K562 (cell line): ENCODE data around the gene PNMA8C. TPM values are rescaled to one million over a fixed set of nuclear protein-coding genes. Genes with fewer than 3 reads are reported as not detected.

Experiments
- ASH1L ChIP-seq: fragments of 450-650 bp; IDR thresholded peaks from 2 replicates; pipeline ENCODE4 v1.6.1; 2018; ENCODE audit warnings: borderline replicate concordance, mild to moderate bottlenecking, low read depth; ENCODE audit not compliant: partially characterized antibody
- CHD2 ChIP-seq: IDR thresholded peaks from 2 replicates; pipeline ENCODE4 v1.6.1; 2011; ENCODE audit warnings: low read depth, low read length
- HIVEP1 ChIP-seq: fragments of 250-450 bp; sonication (Bioruptor Pico); IDR thresholded peaks from 2 replicates; pipeline ENCODE4 v1.4.0; 2020; ENCODE audit warnings: mild to moderate bottlenecking
- JUN ChIP-seq, 2 experiments: sonication (generic) in 1 of 2; formaldehyde crosslinking in 1 of 2; IDR thresholded peaks; 2 replicates each; pipeline versions ENCODE4 v1.6.1 to v1.8.0; 2012 to 2022; ENCODE audit warnings: borderline replicate concordance in 2 of 2, mild to moderate bottlenecking in 2 of 2, improper control_type of control experiment in 1 of 2, low read depth in 1 of 2, low read length in 1 of 2, missing genetic modification reagents in 1 of 2
- MEF2D ChIP-seq: conservative IDR thresholded peaks from 2 replicates; pipeline ENCODE4 v1.6.1; 2016; ENCODE audit warnings: low read depth, missing genetic modification characterization, missing compliant biosample characterization
- NFATC3 ChIP-seq: fragments of 450-650 bp; IDR thresholded peaks from 2 replicates; pipeline ENCODE4 v1.6.1; 2017; ENCODE audit warnings: mild to moderate bottlenecking
- NFIC ChIP-seq: fragments of 450-650 bp; IDR thresholded peaks from 2 replicates; pipeline ENCODE4 v1.6.1; 2017; ENCODE audit warnings: mild to moderate bottlenecking, inconsistent platforms
- SAFB ChIP-seq: fragments of 200-400 bp; formaldehyde crosslinking; IDR thresholded peaks from 2 replicates; pipeline ENCODE4 v1.6.1; 2017; ENCODE audit warnings: low read depth, low read length, borderline replicate concordance
- ZNF133 ChIP-seq: fragments of 250-450 bp; sonication (Bioruptor Pico); IDR thresholded peaks from 2 replicates; pipeline ENCODE4 v1.4.0; 2020; ENCODE audit warnings: mild to moderate bottlenecking
- ZNF174 ChIP-seq: fragments of 250-450 bp; sonication (Bioruptor Pico); IDR thresholded peaks from 2 replicates; pipeline ENCODE4 v1.4.0; 2020; ENCODE audit warnings: mild to moderate bottlenecking
- polyA plus RNA-seq, 8 experiments: library from polyadenylated mRNA; depleted of rRNA in 4 of 8; stranded (reverse) in 5 of 8; unstranded in 3 of 8; fragments of >200 nt; fragmentation: Nextera tagmentation in 2 of 8; fragmentation: Illumina TruSeq in 1 of 8; extraction: Ambion mirVana in 2 of 8; extraction: Trizol in 1 of 8; gene quantifications; 2 replicates each; pipeline versions ENCODE4 v1.2.1 to v1.2.3, GENCODE V29; 2011 to 2014; ENCODE audit warnings: inconsistent platforms in 1 of 8, missing spikeins in 1 of 8
- total RNA-seq, 7 experiments: library from RNA; depleted of rRNA in 6 of 7; stranded (reverse); fragments of >200 nt in 6 of 7; fragmentation: Illumina TruSeq in 2 of 7; extraction: Trizol in 2 of 7; gene quantifications; 2 replicates each; pipeline versions ENCODE4 v1.2.1 to v1.2.3, GENCODE V29; 2011 to 2021; ENCODE audit warnings: low replicate concordance in 1 of 7
- TF ChIP-seq, protein P1 (sequence below): fragments of 450-650 bp; formaldehyde crosslinking; IDR thresholded peaks from 2 replicates; pipeline ENCODE4 v1.4.0; 2020; ENCODE audit warnings: mild to moderate bottlenecking, mixed read lengths
- TF ChIP-seq, protein P2 (sequence below): fragments of 250-450 bp; sonication (Bioruptor Pico); IDR thresholded peaks from 2 replicates; pipeline ENCODE4 v1.9.0; 2021; ENCODE audit warnings: mild to moderate bottlenecking, inconsistent platforms
- TF ChIP-seq, protein P3 (sequence below): fragments of 200-800 bp; sonication (Bioruptor generic); IDR thresholded peaks from 2 replicates; pipeline ENCODE4 v1.6.1; 2017; ENCODE audit warnings: missing genetic modification characterization, missing compliant biosample characterization
- TF ChIP-seq, protein P4 (sequence below), 2 experiments: fragments of 150-350 bp in 1 of 2; IDR thresholded peaks; 2 replicates each; pipeline ENCODE4 v1.6.1; 2012 to 2016; ENCODE audit warnings: low read depth in 2 of 2, low read length in 2 of 2, mild to moderate bottlenecking in 1 of 2, moderate library complexity in 1 of 2
- TF ChIP-seq, protein P5 (sequence below): fragments of 450-650 bp; formaldehyde crosslinking; IDR thresholded peaks from 2 replicates; pipeline ENCODE4 v1.4.0; 2020; ENCODE audit warnings: mild to moderate bottlenecking, moderate library complexity

Gene PNMA8C
- total and polyA plus RNA-seq, 9 of the 15 experiments (the other 6 are each of a cell fraction or from before 2014, with no cell fraction given), result 0.04 to 0.05 (median 0.05) TPM; not detected in 6

DNA sequence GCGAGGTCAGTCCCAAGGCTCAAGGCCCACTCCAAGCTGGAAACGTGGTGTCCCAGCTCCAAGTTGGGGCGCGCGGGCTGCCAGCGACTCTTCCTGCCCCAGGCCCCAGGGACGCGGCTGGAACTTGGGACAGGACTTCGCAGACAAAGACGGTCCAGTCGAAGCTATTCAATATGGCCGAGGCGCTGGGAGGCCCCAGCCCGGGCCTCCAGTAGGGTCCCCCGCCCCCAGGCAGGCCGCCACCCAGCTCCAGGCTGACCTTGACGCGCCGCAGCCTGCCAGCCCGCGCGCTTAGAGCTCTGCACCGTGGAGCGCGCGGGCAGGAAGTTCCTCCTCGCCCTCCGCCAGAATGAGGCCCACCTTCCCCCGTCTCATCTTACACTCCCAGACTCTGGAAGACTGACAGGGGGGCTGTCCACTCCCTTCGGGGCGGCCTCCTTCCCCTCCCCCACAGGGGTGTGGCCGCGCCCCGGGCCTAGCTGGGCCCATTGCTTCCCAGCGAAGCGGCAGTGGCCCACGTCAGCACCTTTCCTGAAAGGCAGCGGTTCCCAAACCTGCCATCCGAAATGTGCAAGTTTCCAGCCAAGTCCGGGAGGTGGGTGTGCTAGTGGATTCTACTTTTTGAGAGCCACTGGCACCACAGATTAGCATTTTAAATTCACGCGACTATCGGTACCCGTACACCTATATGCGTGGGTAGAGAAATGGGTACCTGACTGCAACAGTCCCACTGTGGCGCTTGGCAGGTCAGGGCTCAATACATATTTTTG is 15.3 kb downstream of the PNMA8C start, which contains the start of gene CCDC8 (continued):
- TF ChIP-seq, protein P1, sequence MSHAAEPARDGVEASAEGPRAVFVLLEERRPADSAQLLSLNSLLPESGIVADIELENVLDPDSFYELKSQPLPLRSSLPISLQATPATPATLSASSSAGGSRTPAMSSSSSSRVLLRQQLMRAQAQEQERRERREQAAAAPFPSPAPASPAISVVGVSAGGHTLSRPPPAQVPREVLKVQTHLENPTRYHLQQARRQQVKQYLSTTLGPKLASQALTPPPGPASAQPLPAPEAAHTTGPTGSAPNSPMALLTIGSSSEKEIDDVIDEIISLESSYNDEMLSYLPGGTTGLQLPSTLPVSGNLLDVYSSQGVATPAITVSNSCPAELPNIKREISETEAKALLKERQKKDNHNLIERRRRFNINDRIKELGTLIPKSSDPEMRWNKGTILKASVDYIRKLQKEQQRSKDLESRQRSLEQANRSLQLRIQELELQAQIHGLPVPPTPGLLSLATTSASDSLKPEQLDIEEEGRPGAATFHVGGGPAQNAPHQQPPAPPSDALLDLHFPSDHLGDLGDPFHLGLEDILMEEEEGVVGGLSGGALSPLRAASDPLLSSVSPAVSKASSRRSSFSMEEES (CRISPR knock-in tag), result no peak
- TF ChIP-seq NFATC3 (0 out of 2 replicates have a peak, but pooled peaks have one; percentile 27), JUN (IDR thresholded peaks at IDR 0.05; ENCODE audit: borderline replicate concordance, low read depth, low read length) (no peak), JUN (CRISPR knock-in tag; IDR thresholded peaks at IDR 0.05; ENCODE audit: borderline replicate concordance) (peak; percentile 54; the same call in 1 of the 2 replicates), CHD2 (peak; percentile 85), ZNF133 (CRISPR knock-in tag) (no peak), ZNF174 (CRISPR knock-in tag) (no peak), MEF2D (tag) (no peak), HIVEP1 (no peak), ASH1L (no peak), SAFB (no peak), NFIC (no peak; the same call in 1 of the 2 replicates)
- TF ChIP-seq, protein P2, sequence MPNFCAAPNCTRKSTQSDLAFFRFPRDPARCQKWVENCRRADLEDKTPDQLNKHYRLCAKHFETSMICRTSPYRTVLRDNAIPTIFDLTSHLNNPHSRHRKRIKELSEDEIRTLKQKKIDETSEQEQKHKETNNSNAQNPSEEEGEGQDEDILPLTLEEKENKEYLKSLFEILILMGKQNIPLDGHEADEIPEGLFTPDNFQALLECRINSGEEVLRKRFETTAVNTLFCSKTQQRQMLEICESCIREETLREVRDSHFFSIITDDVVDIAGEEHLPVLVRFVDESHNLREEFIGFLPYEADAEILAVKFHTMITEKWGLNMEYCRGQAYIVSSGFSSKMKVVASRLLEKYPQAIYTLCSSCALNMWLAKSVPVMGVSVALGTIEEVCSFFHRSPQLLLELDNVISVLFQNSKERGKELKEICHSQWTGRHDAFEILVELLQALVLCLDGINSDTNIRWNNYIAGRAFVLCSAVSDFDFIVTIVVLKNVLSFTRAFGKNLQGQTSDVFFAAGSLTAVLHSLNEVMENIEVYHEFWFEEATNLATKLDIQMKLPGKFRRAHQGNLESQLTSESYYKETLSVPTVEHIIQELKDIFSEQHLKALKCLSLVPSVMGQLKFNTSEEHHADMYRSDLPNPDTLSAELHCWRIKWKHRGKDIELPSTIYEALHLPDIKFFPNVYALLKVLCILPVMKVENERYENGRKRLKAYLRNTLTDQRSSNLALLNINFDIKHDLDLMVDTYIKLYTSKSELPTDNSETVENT (CRISPR knock-in tag), result no peak
- TF ChIP-seq, protein P3, sequence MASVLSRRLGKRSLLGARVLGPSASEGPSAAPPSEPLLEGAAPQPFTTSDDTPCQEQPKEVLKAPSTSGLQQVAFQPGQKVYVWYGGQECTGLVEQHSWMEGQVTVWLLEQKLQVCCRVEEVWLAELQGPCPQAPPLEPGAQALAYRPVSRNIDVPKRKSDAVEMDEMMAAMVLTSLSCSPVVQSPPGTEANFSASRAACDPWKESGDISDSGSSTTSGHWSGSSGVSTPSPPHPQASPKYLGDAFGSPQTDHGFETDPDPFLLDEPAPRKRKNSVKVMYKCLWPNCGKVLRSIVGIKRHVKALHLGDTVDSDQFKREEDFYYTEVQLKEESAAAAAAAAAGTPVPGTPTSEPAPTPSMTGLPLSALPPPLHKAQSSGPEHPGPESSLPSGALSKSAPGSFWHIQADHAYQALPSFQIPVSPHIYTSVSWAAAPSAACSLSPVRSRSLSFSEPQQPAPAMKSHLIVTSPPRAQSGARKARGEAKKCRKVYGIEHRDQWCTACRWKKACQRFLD (CRISPR knock-in tag), result no peak
- TF ChIP-seq, protein P4, sequence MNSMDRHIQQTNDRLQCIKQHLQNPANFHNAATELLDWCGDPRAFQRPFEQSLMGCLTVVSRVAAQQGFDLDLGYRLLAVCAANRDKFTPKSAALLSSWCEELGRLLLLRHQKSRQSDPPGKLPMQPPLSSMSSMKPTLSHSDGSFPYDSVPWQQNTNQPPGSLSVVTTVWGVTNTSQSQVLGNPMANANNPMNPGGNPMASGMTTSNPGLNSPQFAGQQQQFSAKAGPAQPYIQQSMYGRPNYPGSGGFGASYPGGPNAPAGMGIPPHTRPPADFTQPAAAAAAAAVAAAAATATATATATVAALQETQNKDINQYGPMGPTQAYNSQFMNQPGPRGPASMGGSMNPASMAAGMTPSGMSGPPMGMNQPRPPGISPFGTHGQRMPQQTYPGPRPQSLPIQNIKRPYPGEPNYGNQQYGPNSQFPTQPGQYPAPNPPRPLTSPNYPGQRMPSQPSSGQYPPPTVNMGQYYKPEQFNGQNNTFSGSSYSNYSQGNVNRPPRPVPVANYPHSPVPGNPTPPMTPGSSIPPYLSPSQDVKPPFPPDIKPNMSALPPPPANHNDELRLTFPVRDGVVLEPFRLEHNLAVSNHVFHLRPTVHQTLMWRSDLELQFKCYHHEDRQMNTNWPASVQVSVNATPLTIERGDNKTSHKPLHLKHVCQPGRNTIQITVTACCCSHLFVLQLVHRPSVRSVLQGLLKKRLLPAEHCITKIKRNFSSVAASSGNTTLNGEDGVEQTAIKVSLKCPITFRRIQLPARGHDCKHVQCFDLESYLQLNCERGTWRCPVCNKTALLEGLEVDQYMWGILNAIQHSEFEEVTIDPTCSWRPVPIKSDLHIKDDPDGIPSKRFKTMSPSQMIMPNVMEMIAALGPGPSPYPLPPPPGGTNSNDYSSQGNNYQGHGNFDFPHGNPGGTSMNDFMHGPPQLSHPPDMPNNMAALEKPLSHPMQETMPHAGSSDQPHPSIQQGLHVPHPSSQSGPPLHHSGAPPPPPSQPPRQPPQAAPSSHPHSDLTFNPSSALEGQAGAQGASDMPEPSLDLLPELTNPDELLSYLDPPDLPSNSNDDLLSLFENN (IDR thresholded peaks at IDR 0.05; ENCODE audit: low read depth in 2 of 2, low read length in 2 of 2), result peak in 1 of 2 experiments; percentile 63; a peak in 1 of 4 replicates
- TF ChIP-seq, protein P5, sequence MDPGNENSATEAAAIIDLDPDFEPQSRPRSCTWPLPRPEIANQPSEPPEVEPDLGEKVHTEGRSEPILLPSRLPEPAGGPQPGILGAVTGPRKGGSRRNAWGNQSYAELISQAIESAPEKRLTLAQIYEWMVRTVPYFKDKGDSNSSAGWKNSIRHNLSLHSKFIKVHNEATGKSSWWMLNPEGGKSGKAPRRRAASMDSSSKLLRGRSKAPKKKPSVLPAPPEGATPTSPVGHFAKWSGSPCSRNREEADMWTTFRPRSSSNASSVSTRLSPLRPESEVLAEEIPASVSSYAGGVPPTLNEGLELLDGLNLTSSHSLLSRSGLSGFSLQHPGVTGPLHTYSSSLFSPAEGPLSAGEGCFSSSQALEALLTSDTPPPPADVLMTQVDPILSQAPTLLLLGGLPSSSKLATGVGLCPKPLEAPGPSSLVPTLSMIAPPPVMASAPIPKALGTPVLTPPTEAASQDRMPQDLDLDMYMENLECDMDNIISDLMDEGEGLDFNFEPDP (CRISPR knock-in tag), result no peak
